Subcutaneous adipose tissue (tissue), 4 donors: ENCODE measurements around the gene CRACR2A. TPM values are rescaled to one million over a fixed set of nuclear protein-coding genes. Genes with fewer than 3 reads are reported as not detected.

Experiments used
- total RNA-seq, 4 donors: library from RNA; depleted of rRNA; stranded (reverse); fragments of >200 nt; gene quantifications; one replicate each; pipeline ENCODE4 v1.1.0, GENCODE V29; 2016
- TF ChIP-seq, protein P1 (sequence below): fragments of 450-650 bp; IDR thresholded peaks from one replicate; pipeline ENCODE4 v1.5.1; 2016; ENCODE audit warnings: low read depth, mild to moderate bottlenecking, control low read depth, antibody characterized with exemption, moderate library complexity

CRACR2A gene
- total RNA-seq, 4 donors from 2014 or later = 3.8 to 6.8 (median 6.2) TPM

DNA sequence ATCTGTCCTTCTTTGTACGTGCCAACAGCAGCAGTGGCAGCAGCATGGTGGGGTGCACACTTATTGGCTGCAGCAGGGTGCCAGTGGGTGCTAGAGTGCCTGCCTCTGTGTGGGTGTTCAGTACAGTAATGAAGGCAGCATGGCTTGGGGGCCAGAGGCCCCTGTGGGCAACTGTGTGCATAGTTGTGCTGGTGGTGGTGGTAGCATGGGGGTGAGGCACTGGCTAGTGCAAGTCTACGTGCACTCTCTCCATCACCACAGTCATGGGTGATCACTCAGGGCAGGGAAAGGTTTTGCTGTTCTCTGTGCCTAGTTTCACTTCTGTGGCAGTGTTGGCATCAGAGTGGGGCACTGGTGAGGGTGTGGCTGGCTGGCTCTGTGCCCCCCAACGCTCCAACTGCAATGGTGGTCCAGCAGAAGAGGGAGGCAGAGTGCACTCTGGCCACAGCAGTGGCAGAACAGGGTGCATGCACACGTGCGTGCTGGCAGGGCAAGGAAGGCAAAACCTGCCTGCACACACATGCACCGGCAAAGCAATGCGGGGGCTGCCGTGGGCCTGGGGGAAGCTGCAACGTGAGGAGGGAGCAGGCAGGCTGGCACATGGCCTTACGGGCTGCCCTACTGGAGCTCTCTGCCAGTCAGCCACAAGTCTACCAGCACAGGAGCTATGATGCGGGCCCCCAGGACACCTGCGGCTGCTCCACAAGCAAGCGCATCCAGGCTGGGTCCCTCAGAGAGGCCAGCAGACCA, 60.1 kb downstream of the CRACR2A start:
- TF ChIP-seq, protein P1, sequence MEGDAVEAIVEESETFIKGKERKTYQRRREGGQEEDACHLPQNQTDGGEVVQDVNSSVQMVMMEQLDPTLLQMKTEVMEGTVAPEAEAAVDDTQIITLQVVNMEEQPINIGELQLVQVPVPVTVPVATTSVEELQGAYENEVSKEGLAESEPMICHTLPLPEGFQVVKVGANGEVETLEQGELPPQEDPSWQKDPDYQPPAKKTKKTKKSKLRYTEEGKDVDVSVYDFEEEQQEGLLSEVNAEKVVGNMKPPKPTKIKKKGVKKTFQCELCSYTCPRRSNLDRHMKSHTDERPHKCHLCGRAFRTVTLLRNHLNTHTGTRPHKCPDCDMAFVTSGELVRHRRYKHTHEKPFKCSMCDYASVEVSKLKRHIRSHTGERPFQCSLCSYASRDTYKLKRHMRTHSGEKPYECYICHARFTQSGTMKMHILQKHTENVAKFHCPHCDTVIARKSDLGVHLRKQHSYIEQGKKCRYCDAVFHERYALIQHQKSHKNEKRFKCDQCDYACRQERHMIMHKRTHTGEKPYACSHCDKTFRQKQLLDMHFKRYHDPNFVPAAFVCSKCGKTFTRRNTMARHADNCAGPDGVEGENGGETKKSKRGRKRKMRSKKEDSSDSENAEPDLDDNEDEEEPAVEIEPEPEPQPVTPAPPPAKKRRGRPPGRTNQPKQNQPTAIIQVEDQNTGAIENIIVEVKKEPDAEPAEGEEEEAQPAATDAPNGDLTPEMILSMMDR = no peak

DNA sequence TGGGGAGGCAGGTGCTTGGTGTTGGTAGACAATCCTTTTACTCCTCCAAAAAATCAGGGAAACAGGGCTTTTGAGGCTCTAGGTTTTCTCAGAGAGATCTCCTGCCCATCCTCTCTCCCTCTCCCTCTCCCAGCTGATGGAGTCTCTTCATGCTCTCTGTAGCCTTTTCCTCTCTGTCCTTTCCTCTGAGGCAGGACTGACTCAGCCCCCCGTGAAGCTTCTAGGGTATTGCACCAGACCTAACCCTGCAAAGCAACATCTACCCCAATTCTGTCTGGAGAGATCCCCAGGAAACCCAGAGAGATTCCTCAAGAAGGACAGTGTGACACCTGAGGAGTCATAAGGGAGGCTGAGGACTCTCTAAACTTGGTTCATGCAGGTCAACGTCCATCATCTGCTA, 66.4 kb downstream of the CRACR2A start:
- TF ChIP-seq, protein P1 = no peak

DNA sequence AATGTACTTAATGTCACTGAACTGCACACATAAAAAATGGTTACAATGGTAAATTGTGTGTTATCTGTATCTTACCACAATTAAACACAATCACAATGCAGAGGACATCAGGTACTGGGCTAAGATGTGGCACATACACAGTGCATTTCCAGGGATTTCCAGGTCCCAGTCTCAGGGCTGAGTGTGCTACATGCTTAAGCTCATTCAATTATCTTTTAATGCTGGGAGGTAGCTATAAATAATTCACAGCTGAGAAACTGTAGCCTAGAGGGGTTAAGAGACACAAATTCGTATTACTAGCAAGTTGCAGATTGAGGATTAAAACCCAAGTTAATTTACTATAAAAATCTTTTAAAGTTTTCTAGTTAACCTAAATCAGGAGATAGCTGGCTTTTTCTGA, 67.1 kb downstream of the CRACR2A start:
- TF ChIP-seq, protein P1 = no peak

DNA sequence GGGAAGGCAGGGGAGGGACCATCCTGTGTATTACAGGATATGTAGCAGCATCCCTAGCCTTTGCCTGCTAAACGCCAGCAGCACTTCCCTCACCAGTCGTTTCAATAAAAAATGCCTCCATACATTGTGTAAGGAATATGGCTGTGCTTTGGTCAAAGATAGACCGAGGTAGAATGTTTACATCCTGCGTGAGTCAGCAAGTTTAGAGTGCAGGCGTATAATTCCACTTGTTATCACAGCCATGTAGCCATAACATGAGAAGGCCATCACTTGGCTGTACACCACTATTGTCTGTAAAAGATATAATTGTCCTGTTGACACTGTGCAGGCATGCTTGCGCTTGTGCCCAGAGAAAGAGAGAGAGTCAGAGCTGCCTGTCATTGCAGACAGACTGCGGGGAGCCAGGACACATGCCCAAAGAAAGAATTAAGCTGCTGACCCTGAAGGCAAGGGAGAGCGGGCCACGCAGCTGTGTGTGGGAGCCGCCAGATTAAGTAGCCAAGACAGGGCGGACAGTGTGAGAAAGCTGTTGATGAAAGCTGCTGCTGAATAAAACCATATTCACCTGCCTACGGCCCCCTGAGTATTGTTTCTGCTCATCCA, 68.4 kb downstream of the CRACR2A start:
- TF ChIP-seq, protein P1 = no peak

DNA sequence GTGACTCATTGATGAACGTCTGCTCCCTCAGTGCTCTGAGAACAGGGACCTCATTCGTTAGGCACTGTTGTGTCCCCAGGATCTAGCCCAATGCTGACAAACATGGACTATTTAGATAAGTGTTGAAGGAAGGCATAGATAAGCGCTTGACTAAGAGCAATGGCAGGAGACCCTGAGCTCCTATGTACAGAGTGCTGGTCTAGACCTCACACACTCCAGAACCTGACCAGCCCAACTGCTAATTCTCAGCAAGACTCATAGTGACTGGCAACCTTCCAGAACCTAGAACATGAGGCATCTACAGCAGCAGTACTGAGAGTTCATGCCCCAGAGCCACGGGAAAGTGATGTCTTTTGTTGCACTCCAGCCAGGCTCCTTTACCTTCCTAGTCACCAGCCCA, 69.2 kb downstream of the CRACR2A start:
- TF ChIP-seq, protein P1 = no peak

DNA sequence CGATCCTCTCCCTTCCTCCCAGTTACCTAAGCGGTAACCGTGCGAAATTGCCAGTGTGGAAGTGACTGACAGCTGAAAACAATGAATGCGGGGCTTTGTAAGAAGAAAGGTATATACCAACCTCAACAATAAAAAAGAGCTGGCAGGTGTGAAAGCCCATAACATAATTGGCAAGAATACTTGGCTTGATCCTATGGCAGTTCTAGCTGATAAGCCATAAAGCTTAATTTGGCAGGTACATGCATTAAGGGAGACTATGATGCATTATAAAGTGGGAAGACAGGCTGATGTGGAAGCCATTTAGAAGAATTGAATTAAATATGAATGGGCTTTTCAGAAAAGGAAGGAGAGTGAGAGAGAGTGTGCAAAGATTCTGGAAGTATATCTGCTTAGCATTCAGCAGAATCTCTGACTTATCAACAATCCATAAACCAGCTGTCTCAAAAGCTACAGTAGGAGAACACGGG, 71.3 kb downstream of the CRACR2A start:
- TF ChIP-seq, protein P1 = no peak

DNA sequence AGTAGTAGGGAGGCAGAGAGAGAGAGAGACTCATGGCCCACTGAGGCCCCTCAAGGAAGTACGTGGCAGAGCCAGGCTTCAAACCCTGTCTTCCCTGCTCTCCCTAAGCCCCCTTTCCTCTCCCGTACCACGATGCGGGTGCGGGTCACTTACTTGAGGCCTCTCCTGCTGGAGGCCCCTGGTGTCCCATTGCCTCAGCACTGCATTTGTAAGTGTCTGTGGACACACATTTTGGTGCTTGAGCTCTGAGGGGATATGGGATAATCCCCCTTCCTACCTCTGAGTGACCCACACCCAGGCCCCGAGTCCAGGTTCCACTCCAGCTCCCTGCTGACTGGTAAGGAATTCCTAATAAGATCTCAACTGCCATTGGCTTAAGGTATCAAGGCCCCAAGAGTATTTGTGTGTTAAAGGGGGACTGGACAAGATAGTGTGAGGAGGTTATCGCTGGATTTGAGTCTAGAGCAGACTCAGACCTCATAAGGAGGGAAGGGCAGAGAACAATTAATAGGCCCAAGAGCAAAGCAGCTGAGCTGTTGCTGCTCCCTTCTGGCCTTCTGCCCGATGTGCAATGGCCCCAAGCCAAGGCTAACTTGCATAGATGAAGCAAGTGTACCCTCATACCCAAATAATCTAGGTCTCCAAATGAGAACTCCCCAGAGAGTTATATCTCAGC, 71.9 kb downstream of the CRACR2A start:
- TF ChIP-seq, protein P1 = no peak
